Endothelial cell of umbilical vein (primary cell): Measurements from ENCODE around the gene HTR3E. TPM values are rescaled to one million over a fixed set of nuclear protein-coding genes. Genes with fewer than 3 reads are reported as not detected.

Source experiments
- BruUV-seq: library from RNA; stranded (reverse); fragments of 400-500 nt; replicated peaks from 2 replicates; lab custom pipeline; 2021; lab: Mats Ljungman, UMichigan
- CTCF ChIA-PET: fragments of 300-600, 350-600 bp; sonication (Branson Sonifier 250); formaldehyde crosslinking; loops from one replicate; lab custom pipeline; 2021; ENCODE audit warnings: antibody characterized with exemption, inconsistent platforms; lab: Charles Lee
- POLR2A ChIA-PET: fragments of 300-600, 350-600 bp; sonication (Branson Sonifier 250); formaldehyde crosslinking; loops from one replicate; lab custom pipeline; 2021; ENCODE audit warnings: antibody characterized with exemption, inconsistent platforms; lab: Charles Lee
- DNase-seq: peaks from one replicate; pipeline ENCODE4 v3.0.0-alpha.2; 2011; ENCODE audit warnings: low read depth, low spot score
- FAIRE-seq: peaks from 2 replicates; lab custom pipeline; 2011; peaks lifted over from hg19 to GRCh38; lab: Jason Lieb, UNC
- H2AFZ ChIP-seq: 2 replicates; pipeline ENCODE4 v1.6.0; 2012; ENCODE audit warnings: low read depth, low read length, control low read depth, inconsistent platforms
- H3K27ac ChIP-seq: 2 replicates; pipeline ENCODE4 v1.5.1; 2011; ENCODE audit warnings: low read depth, mild to moderate bottlenecking, control low read depth, low read length, moderate library complexity; ENCODE audit not compliant: insufficient read depth
- H3K27me3 ChIP-seq, 2 experiments: 2 replicates each; pipeline versions ENCODE4 v1.6.0 to v1.6.1; 2011; ENCODE audit warnings: low read length in 2 of 2, mixed read lengths in 1 of 2; ENCODE audit not compliant: control insufficient read depth in 2 of 2, insufficient read depth in 2 of 2
- H3K36me3 ChIP-seq, 2 experiments: 2 replicates in 1 of 2; 3 replicates in 1 of 2; pipeline ENCODE4 v1.5.1; 2011; ENCODE audit warnings: low read length in 2 of 2, mild to moderate bottlenecking in 1 of 2, moderate library complexity in 1 of 2; ENCODE audit not compliant: control insufficient read depth in 2 of 2, insufficient read depth in 2 of 2; ENCODE audit errors: extremely low read depth in 1 of 2
- H3K4me1 ChIP-seq: 3 replicates; pipeline ENCODE4 v1.5.1; 2011; ENCODE audit warnings: mild to moderate bottlenecking, low read length; ENCODE audit not compliant: control insufficient read depth, insufficient read depth; ENCODE audit errors: extremely low read depth
- H3K4me2 ChIP-seq: 2 replicates; pipeline ENCODE4 v1.6.1; 2011; ENCODE audit warnings: low read length, control low read depth, mixed read lengths; ENCODE audit not compliant: insufficient read depth
- H3K4me3 ChIP-seq, 3 experiments: fragments of 200-600 bp in 1 of 3; sonication (generic), shearing (Covaris generic) in 1 of 3; replicated peaks in 1 of 3; 2 replicates each; pipeline ENCODE4 v1.5.1; 2011 to 2016; ENCODE audit warnings: control low read depth in 3 of 3, low read length in 3 of 3, mild to moderate bottlenecking in 2 of 3, inconsistent platforms in 1 of 3, low read depth in 1 of 3, moderate library complexity in 1 of 3; ENCODE audit not compliant: insufficient read depth in 1 of 3
- H3K79me2 ChIP-seq: 2 replicates; pipeline ENCODE4 v1.6.0; 2012; ENCODE audit warnings: low read length, inconsistent platforms; ENCODE audit not compliant: control insufficient read depth, insufficient read depth
- H3K9ac ChIP-seq: replicated peaks from 2 replicates; pipeline ENCODE3; 2011; ENCODE audit warnings: low read length, control low read depth; ENCODE audit not compliant: insufficient read depth; ENCODE audit errors: extremely low read depth
- H3K9me1 ChIP-seq: replicated peaks from 3 replicates; pipeline ENCODE4 v1.6.0; 2011; ENCODE audit warnings: mild to moderate bottlenecking, low read length; ENCODE audit not compliant: control insufficient read depth, insufficient read depth; ENCODE audit errors: extremely low read depth
- H3K9me3 ChIP-seq: replicated peaks from 2 replicates; pipeline ENCODE4 v1.5.1; 2012; ENCODE audit warnings: low read length, inconsistent platforms; ENCODE audit not compliant: control insufficient read depth, insufficient read depth
- H4K20me1 ChIP-seq: replicated peaks from 2 replicates; pipeline ENCODE3; 2011; ENCODE audit warnings: mild to moderate bottlenecking, low read length; ENCODE audit not compliant: control insufficient read depth, insufficient read depth; ENCODE audit errors: extremely low read depth
- CTCF ChIP-seq, 2 donors: IDR thresholded peaks; 1 replicate in 1 of 2; 2 replicates in 1 of 2; pipeline ENCODE4 v1.5.1; 2011; ENCODE audit warnings: low read length in 2 of 2, mild to moderate bottlenecking in 2 of 2, moderate library complexity in 2 of 2, control low read depth in 1 of 2, inconsistent platforms in 1 of 2, low read depth in 1 of 2; ENCODE audit not compliant: insufficient read depth in 1 of 2; ENCODE audit errors: extremely low read depth in 1 of 2
- EZH2 ChIP-seq: IDR thresholded peaks from 2 replicates; pipeline ENCODE4 v1.6.1; 2012; ENCODE audit warnings: borderline replicate concordance, low read depth, mild to moderate bottlenecking, moderate library complexity, low read length, inconsistent platforms; ENCODE audit not compliant: severe bottlenecking
- FOS ChIP-seq: IDR thresholded peaks from 2 replicates; pipeline ENCODE4 v1.6.1; 2011; ENCODE audit warnings: mild to moderate bottlenecking, low read length, moderate library complexity, borderline replicate concordance; ENCODE audit not compliant: insufficient read depth
- GATA2 ChIP-seq: IDR thresholded peaks from 2 replicates; pipeline ENCODE4 v1.7.0; 2011; ENCODE audit warnings: low read depth, mild to moderate bottlenecking, moderate library complexity, mixed read lengths, low read length; ENCODE audit not compliant: insufficient read length, insufficient read depth
- JUN ChIP-seq: IDR thresholded peaks from 2 replicates; pipeline ENCODE4 v1.6.1; 2011; ENCODE audit warnings: borderline replicate concordance, low read depth; ENCODE audit not compliant: insufficient read length, insufficient read depth
- MYC ChIP-seq: IDR thresholded peaks from one replicate; pipeline ENCODE4 v1.6.1; 2011; ENCODE audit warnings: mild to moderate bottlenecking, low read depth, low read length
- POLR2A ChIP-seq: IDR thresholded peaks from 2 replicates; pipeline ENCODE4 v1.6.1; 2012; ENCODE audit warnings: low read depth, mild to moderate bottlenecking, control low read depth, low read length
- POLR2AphosphoS5 ChIP-seq: IDR thresholded peaks from 2 replicates; pipeline ENCODE4 v1.6.1; 2012; ENCODE audit warnings: low read depth, mild to moderate bottlenecking, control low read depth, low read length, moderate library complexity; ENCODE audit not compliant: insufficient read depth
- dilution Hi-C: fragments of 300-500 bp; cut with MboI; formaldehyde crosslinking; loops from one replicate; pipeline ENCODE4 v1.15.0; 2019; ENCODE audit warnings: low sequenced_read_pairs; ENCODE audit not compliant: extremely low pct_ligation_motif_present
- intact Hi-C: fragments of 100-400 bp; cut with micrococcal nuclease; formaldehyde crosslinking; loops from one replicate; pipeline ENCODE4 v1.10.0; 2022
- polyA plus RNA-seq, 4 experiments: library from polyadenylated mRNA; depleted of rRNA in 3 of 4; stranded (reverse) in 3 of 4; unstranded in 1 of 4; fragments of >200 nt; gene quantifications; 2 replicates each; pipeline versions ENCODE4 v1.2.1 to v1.2.3, GENCODE V29; 2011 to 2012; ENCODE audit warnings: missing spikeins in 1 of 4
- total RNA-seq: library from RNA; stranded (reverse); gene quantifications from 2 replicates; pipeline ENCODE4 v1.2.3, GENCODE V29; 2021
- TF ChIP-seq, protein P1 (sequence below): IDR thresholded peaks from 2 replicates; pipeline ENCODE4 v1.6.1; 2011; ENCODE audit not compliant: insufficient read depth, insufficient read length

The HTR3E gene
- total and polyA plus RNA-seq, 2 donors (not counting 3 experiments of a cell fraction or from before 2014, with no cell fraction given): not detected

- Histone ChIP-seq H3K9me1 (no peaks in the 10 kb centered on the region), H3K27ac (no peak overlapping the region), H3K79me2 (no peaks in the 10 kb centered on the region), H3K36me3 (no peaks in the 10 kb centered on the region), H3K4me1 (peaks cover 3% of the 10 kb centered on the region), H3K9ac (no peak overlapping the region), H3K4me2 (no peak overlapping the region), H2AFZ (no peak overlapping the region), H3K9me3 (no peaks in the 10 kb centered on the region), H4K20me1 (no peaks in the 10 kb centered on the region), H3K4me3 (no peak overlapping the region), H3K27me3 (no peaks in the 10 kb centered on the region)
- FAIRE-seq (no peak), DNase-seq (no peak)
- ChIA-PET CTCF (interaction anchor here (0.8 kb wide), 1 partner anchor 231 kb away, joined by 3 read pairs; no protein-coding TSS in a partner anchor), POLR2A (no interaction called here)
- intact Hi-C loops (no loop called here), dilution Hi-C loops (no loop called here)
- no peak for TF ChIP-seq POLR2AphosphoS5
- TF ChIP-seq EZH2: no peak
- TF ChIP-seq, protein P1, sequence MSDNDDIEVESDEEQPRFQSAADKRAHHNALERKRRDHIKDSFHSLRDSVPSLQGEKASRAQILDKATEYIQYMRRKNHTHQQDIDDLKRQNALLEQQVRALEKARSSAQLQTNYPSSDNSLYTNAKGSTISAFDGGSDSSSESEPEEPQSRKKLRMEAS: no peak
- no peak for TF ChIP-seq CTCF (IDR thresholded peaks at IDR 0.05; ENCODE audit: extremely low read depth in 1 of 2, insufficient read depth in 1 of 2, low read depth in 1 of 2, low read length in 2 of 2)
- TF ChIP-seq FOS: no peak
- TF ChIP-seq JUN: no peak
- no peak for TF ChIP-seq POLR2A
- no peak for TF ChIP-seq MYC
- no peak for TF ChIP-seq GATA2
- BruUV-seq: no TSS peak
Measured at GRCh38 chr3:184126006-184126405, 29.1 kb downstream of the HTR3E start.
